Activated CD4-positive, alpha-beta T cell treated with anti-CD3 and anti-CD28 coated beads, Interleukin-2, amount 10 ng/mL, durations not matched to agents 24 days and 14 days (primary cell): ENCODE measurements around the gene GABRG3. TPM values are rescaled to one million over a fixed set of nuclear protein-coding genes. Genes with fewer than 3 reads are reported as not detected.

Source experiments
- DNase-seq: peaks from one replicate; pipeline ENCODE4 v3.0.0; 2022
- H3K27ac Mint-ChIP-seq: one replicate; pipeline ENCODE4 v1.8.0; 2022; ENCODE audit warnings: mild to moderate bottlenecking, mixed read lengths
- H3K27me3 Mint-ChIP-seq: one replicate; pipeline ENCODE4 v1.8.0; 2022; ENCODE audit warnings: mixed read lengths
- H3K36me3 Mint-ChIP-seq: one replicate; pipeline ENCODE4 v1.8.0; 2022; ENCODE audit warnings: low read depth, mild to moderate bottlenecking, mixed read lengths
- H3K4me1 Mint-ChIP-seq: one replicate; pipeline ENCODE4 v1.8.0; 2021; ENCODE audit warnings: mixed read lengths
- H3K4me3 Mint-ChIP-seq: one replicate; pipeline ENCODE4 v1.8.0; 2022; ENCODE audit warnings: mild to moderate bottlenecking, moderate library complexity, mixed read lengths
- H3K9me3 Mint-ChIP-seq: one replicate; pipeline ENCODE4 v1.8.0; 2021; ENCODE audit warnings: mixed read lengths
- intact Hi-C: fragments of 100-400 bp; cut with micrococcal nuclease; formaldehyde crosslinking; loops from one replicate; pipeline ENCODE4 v1.15.1; 2023
- total RNA-seq: library from RNA; stranded (reverse); gene quantifications from 2 replicates; pipeline ENCODE4 v1.2.3, GENCODE V29; 2022

The GABRG3 gene
- total RNA-seq, 1 donor from 2014 or later: not detected

DNA sequence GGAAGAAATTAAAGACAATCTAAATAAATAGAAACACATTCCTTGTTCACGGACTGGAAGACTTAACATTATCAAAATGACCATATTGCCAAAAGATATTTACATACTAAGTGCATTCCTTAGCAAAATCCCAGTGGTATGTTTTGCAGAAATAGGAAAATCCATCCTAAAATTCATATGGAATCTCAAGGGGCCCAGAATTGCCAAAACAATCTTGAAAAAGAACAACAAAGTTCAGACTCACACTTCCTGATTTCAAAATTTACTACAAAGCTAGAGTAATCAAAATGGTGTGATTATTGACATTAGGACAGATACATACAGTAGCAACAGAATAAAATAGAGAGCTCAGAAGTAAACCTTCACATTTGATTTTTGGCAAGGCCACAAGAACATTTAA, 612.7 kb downstream of the GABRG3 start:
- Mint-ChIP-seq H3K27ac (no peak overlapping the region), H3K36me3 (no peaks in the 10 kb centered on the region), H3K27me3 (no peaks in the 10 kb centered on the region), H3K9me3 (peaks cover 7% of the 10 kb centered on the region), H3K4me3 (no peak overlapping the region), H3K4me1 (no peaks in the 10 kb centered on the region)
- intact Hi-C loops: no loop called here
- no peak for DNase-seq

DNA sequence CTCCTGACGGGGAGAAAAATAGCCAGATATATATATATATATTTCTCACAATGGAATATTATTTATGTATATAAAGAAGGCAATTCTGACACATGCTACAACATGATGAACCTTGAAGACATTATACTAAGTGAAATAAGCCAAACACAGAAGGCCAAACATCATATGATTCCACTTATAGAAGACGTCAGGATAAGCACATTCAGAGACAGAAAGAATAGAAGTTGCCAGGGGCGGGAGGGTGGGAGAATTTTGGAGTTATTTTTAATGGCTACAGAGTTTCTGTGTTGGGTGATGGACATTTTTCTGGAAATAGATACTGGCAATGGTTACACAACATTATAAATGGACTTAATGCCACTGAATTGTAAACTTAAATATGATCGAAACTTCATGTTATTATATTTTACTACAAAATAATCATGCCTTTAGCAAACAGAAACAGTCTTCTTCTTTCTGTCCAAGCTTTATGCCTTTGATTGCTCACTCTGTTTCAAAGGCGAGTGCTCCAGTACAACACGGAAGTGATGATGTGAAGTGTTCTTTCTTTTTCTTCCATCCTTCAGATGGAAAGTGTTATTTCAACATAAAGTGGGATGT, 614.2 kb downstream of the GABRG3 start:
- Mint-ChIP-seq H3K27ac (no peak overlapping the region), H3K4me1 (no peaks in the 10 kb centered on the region), H3K4me3 (no peak overlapping the region), H3K36me3 (no peaks in the 10 kb centered on the region), H3K9me3 (peaks cover 10% of the 10 kb centered on the region), H3K27me3 (no peaks in the 10 kb centered on the region)
- no peak for DNase-seq
- intact Hi-C loops: no loop called here

GRCh38 chr15:27587810-27588209, 616.8 kb downstream of the GABRG3 start:
- Mint-ChIP-seq H3K4me1 (no peaks in the 10 kb centered on the region), H3K27me3 (no peaks in the 10 kb centered on the region), H3K9me3 (peaks cover 10% of the 10 kb centered on the region), H3K4me3 (no peak overlapping the region), H3K36me3 (no peaks in the 10 kb centered on the region), H3K27ac (no peak overlapping the region)
- intact Hi-C loops: no loop called here
- DNase-seq: no peak

DNA sequence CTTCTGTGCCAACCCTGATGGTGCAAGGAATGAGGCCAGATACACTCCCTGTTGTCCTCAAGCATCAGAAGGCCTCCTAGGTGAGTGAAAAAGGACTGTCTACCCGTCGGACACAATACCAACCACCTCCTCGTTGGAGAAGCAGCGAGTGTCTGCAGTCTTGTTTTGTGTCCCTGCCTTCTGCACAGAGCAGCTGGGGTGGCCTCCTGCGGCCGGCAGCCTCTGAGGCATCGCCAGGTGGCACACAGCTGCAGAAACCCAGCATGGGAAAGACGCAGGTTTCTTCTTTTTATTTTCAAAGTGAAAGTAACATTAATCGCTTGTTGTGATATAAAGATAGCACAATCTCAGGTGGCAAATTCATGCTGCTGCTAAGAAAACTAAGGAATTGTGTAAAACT, 618.3 kb downstream of the GABRG3 start:
- DNase-seq: no peak
- Mint-ChIP-seq H3K4me1 (no peaks in the 10 kb centered on the region), H3K27me3 (no peaks in the 10 kb centered on the region), H3K4me3 (no peak overlapping the region), H3K27ac (no peak overlapping the region), H3K36me3 (no peaks in the 10 kb centered on the region), H3K9me3 (peaks cover 6% of the 10 kb centered on the region)
- intact Hi-C loops: no loop called here

DNA sequence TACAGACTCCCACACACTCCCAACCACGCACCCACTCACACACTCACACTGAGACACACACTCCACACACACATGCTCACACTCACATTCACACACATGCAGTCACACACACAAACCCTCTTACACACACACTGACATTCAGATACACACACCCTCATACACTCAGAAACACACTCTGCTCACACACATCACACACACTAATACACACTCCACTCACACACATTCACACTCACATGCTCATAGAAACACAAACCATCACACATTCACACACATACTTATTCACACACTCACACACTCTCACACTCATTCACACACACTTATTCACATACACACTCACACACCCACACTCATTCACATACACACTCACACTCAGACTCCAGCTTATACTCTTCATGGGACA, 618.8 kb downstream of the GABRG3 start:
- no peak overlapping the region for H3K27ac Mint-ChIP-seq
- no peaks in the 10 kb centered on the region for H3K36me3 Mint-ChIP-seq
- H3K4me3 Mint-ChIP-seq: no peak overlapping the region
- no peak for DNase-seq
- H3K9me3 Mint-ChIP-seq: peaks cover 6% of the 10 kb centered on the region
- intact Hi-C loops: no loop called here
- no peaks in the 10 kb centered on the region for H3K4me1 Mint-ChIP-seq
- H3K27me3 Mint-ChIP-seq: no peaks in the 10 kb centered on the region

Other genes with a start within 250 kb of the GABRG3 start
- not detected in 2 replicates for gene GABRB3, start 198.1 kb upstream of the GABRG3 start, total RNA-seq
- gene GABRA5, start 104.1 kb upstream of the GABRG3 start, total RNA-seq: not detected in 2 replicates